KG1 (cell line): ENCODE data around the gene KCNH6.

Experiments
- DNase-seq: peaks from one replicate; lab custom pipeline; 2025; lab: John Stamatoyannopoulos, UW

The KCNH6 gene, protein sequence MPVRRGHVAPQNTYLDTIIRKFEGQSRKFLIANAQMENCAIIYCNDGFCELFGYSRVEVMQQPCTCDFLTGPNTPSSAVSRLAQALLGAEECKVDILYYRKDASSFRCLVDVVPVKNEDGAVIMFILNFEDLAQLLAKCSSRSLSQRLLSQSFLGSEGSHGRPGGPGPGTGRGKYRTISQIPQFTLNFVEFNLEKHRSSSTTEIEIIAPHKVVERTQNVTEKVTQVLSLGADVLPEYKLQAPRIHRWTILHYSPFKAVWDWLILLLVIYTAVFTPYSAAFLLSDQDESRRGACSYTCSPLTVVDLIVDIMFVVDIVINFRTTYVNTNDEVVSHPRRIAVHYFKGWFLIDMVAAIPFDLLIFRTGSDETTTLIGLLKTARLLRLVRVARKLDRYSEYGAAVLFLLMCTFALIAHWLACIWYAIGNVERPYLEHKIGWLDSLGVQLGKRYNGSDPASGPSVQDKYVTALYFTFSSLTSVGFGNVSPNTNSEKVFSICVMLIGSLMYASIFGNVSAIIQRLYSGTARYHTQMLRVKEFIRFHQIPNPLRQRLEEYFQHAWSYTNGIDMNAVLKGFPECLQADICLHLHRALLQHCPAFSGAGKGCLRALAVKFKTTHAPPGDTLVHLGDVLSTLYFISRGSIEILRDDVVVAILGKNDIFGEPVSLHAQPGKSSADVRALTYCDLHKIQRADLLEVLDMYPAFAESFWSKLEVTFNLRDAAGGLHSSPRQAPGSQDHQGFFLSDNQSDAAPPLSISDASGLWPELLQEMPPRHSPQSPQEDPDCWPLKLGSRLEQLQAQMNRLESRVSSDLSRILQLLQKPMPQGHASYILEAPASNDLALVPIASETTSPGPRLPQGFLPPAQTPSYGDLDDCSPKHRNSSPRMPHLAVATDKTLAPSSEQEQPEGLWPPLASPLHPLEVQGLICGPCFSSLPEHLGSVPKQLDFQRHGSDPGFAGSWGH

DNA sequence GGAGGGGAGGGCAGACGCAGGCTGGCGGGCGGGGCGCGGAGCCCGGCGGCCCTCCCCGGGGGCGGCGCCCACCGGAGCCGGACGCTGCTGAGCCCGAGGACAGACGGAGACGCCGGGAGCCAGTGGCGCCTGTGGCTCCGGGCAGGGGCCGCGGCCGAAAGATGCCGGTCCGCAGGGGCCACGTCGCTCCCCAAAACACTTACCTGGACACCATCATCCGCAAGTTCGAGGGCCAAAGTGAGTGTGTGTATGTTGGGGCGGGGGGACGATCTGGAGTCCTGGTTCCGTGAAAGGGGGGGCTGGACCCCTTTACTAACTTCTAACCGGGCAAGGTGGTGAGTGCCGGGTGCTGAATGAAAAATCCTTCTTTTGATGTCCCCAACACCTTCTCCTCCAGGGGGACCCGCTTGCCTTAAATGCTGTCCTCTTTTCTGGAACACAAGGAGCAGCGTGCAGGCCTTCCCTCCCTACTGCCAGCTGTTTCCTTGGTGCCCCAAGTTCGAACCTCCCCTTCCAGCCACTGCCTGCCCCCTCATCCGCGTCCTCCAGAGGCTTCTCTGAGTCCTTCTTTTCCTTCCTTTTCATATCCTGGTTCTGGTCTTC is at the start of gene KCNH6:
TSS of gene KCNH6 (plus strand) at position 106 of the 603 bp plus-strand sequence. CDS start at position 162, 56 bp downstream.
- no peak for DNase-seq

- no peak for DNase-seq
Measured at GRCh38 chr17:63474174-63474573, 49.0 kb upstream of the KCNH6 start.

DNA sequence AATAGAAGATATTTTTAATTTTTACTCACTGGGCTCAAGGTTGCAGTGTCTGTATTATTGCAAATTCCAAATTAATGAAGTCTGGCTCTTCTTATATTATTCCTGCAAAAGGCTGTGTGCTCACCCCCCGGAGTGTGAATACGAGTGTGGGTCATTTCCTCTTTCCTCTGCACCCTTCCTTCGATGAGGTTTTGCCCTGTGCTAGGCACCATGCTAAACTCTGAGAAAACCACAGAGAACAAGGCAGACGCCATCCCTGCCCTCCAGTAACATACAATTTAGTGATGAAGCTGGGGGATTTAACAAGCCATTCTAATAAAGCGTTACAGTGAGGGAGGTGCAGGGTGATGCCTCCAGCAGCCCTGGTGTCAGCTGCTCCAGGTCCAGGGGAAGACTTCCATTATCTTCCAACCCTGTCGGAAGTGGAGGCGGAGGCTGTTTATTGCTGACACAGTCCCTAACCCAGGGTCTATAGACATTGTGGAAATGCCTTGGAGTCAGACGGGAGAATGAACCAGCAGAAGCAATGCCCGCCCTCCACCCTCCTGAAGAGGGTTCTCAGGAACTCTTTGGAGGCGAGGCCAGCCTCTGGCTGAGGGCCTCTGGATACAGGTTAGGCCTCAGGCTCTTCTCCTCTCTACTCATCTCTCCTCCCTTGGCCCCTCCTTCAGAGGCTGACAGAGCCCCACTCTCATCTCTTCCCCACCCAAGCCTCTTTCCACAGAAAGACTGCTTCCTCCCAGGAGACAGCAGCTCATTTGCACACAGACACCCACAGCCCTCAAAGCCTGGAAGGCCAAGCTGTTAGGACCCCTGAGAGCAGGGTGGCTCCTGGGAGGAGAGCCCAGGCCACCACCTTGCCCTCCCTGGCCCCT is 48.3 kb upstream of the KCNH6 start:
- DNase-seq, result no peak

DNA sequence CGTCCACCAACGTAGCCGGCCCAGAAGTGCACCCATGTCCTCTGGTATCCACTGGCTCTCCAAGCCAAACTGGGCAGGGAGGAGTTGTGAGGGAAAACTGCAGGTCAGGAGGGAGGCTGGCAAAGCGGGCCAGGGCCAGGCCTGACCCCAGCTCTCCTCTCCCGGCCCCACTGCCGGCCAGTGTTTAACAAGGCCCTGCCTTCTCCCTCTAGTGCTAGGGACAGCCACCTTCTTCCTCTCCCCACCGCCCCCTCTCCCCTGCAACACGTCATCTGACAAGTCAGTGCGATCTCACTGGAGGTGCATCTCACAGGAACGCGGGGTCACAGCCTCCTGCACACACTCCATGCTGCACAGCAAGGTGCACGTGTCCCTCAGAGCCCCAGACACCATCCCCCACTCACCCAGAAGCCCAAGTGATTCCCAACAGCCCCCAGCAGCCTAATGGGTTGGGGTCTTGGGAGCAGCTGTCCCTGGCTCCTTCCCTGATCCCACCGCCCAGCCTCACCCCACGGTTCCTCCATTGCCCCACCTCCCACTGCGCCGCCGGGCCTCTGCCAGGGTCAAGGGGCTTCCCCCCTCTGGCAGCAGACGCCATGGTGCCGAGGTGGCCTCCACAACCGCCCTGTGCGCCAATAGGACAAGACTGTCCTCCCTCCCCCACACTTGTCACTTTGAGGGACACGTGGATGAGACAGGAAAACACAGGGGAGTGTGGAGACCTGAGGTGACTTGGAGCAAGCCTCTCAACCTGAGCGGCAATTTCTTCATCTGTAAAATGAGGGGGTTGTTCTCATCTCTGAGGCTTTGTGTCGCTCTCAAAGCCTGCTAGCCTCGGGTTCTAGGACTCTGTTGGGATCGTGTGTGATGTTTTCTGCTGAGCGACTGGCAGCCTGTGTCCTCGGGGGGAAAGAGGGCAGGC is 47.4 kb upstream of the KCNH6 start:
- no peak for DNase-seq

GRCh38 chr17:63476459-63476853 is 46.7 kb upstream of the KCNH6 start:
- DNase-seq, result no peak

GRCh38 chr17:63476854-63477479 is 46.2 kb upstream of the KCNH6 start, which contains the start of gene ACE:
TSS of gene ACE (plus strand) at chr17:63477061. CDS start at chr17:63477095, 34 bp downstream.
- no peak for DNase-seq

DNA sequence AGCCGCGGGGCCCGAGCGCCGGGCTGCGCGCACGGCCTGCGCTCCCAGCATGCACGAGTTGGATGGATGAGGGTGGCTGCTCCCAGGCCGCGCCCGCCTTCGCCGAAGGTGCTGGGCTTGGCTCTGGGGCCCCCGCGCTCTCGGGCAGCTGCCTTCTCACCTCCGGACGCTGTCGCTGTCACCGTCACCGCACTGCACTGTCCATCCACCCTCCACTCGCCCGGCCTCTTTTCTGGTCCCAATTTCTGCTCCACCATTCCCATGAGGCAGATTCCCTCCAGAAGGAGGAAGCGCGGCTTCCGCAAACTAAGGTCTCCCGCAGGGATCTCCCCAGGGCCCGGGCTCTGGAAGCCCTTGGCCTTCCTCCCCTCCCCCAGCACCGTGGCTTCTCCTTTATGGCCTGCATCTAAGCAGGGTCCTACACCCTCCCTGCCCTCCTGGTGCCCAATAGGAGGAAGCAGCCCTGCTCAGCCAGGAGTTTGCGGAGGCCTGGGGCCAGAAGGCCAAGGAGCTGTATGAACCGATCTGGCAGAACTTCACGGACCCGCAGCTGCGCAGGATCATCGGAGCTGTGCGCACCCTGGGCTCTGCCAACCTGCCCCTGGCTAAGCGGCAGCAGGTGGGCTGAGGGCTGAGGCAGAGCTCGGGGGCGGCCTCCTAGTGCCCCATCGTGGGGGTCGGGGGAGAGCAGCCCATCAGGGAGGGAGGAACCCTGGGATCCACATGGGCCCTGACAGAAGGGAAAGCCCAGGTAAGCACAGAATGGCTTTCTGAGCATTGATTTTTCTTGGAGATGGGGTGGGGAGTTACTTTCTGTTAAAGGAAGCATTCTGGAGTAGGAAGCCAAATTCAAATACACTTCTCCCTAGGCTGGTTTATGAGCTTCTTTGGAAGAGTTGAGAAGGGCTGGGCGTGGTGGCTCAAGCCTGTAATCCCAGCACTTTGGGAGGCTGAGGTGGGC is 45.4 kb upstream of the KCNH6 start:
- no peak for DNase-seq

- peak; percentile 37 for DNase-seq
Measured at GRCh38 chr17:63478814-63479494, 44.2 kb upstream of the KCNH6 start.

DNA sequence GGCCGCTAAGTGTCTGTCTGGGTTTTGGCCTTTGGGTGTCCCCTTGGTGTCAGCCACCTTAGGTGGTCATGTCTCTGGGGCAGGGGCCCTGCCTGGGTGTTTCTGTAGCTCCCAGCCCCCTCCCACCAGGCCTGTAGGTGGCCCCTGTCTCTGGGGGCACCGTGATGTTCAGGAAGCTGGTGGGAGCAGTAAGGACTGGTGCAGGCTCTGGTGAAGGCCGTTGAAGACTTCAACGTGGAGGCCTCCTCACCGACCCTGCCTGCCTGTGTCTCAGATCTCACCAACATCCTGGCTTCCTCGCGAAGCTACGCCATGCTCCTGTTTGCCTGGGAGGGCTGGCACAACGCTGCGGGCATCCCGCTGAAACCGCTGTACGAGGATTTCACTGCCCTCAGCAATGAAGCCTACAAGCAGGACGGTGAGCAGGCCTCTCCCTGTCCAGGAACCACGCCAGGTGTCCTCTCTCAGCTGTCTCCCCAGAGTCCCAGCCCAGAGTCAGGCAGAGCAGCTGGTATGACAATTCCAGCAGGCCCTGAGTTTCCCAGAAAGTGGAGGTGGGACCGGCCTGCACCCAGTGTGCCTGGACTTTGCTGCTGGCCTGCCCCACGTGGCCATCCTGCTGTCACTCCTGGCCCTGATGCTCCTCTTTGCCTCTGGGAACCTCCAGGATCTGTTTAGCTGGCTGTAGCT is 43.5 kb upstream of the KCNH6 start:
- no peak for DNase-seq

DNA sequence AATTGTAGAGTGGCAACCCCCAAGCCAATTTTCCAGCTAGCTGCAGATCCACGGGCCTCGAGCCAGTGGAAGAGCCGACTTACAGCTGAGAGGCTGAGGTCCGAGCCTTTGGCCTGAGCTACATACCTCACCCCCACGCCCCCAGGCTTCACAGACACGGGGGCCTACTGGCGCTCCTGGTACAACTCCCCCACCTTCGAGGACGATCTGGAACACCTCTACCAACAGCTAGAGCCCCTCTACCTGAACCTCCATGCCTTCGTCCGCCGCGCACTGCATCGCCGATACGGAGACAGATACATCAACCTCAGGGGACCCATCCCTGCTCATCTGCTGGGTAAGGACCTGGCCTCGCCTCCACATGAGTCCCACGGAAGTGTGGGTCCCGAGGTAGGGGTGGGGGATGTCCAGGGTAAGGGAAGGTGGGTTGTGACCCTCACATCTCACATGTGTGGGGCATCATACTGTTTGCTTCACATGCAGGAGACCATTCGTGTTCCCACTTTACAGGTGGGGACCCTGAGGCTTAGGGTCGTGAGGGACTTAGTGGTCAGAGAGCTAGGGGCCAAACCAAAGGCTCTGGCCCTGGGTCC is 42.9 kb upstream of the KCNH6 start:
- DNase-seq, result no peak

DNA sequence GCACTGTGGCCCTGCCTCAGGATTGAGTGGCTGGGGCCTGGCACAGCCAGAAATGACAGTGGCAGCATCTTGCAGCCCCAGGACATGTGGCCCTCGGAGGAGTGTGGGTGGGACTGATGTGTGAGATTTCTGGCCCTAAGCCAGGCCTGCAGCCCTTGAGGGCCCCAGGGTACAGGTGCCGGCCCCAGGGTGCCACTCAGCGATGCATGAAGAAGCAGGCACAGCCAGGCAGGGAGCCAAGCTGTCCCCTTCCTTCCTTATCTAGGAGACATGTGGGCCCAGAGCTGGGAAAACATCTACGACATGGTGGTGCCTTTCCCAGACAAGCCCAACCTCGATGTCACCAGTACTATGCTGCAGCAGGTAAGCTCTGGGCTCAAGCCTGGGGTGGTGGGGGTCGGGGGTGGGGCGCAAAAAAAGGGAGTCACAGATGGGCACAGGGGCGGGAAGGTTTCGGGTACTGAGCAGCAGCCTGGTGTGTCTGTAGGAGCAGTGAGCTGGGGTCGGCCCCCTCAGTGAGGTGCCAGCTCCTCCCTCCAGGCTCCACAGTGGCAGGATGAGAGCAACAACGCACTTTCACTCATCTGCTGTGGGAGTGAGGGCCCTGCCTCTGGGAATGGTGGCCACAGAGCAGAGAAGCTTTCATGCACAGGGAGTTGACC is 42.2 kb upstream of the KCNH6 start:
- no peak for DNase-seq

DNA sequence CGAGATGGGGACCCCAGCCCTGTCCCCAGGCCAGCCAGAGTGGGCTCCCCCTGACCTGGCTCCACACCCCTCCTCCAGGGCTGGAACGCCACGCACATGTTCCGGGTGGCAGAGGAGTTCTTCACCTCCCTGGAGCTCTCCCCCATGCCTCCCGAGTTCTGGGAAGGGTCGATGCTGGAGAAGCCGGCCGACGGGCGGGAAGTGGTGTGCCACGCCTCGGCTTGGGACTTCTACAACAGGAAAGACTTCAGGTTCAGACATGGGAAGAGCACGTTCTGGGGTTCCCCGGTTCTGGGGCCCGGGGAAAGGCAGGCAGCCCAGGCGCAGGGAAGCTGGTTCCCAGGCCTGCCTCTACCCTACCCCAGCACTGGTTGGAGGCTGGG is 41.7 kb upstream of the KCNH6 start:
- no peak for DNase-seq

DNA sequence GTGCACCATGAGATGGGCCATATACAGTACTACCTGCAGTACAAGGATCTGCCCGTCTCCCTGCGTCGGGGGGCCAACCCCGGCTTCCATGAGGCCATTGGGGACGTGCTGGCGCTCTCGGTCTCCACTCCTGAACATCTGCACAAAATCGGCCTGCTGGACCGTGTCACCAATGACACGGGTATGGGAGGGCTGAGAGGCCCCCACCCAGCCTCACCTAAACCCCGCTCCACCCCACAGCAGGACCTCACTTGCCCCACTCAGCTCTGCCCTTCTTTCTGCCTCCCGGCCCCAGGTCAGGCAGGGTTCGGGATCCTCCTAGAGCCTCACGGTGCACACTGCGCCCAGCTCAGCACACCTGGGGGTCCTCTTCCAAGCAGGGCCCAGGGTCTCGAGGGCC is 40.6 kb upstream of the KCNH6 start:
- no peak for DNase-seq

- no peak for DNase-seq
Measured at GRCh38 chr17:63483038-63483437, 40.1 kb upstream of the KCNH6 start.

GRCh38 chr17:63483655-63484575 is 39.2 kb upstream of the KCNH6 start:
- DNase-seq, result no peak
